ENCODE data around the gene SORBS1.

- no peak for TF ChIP-seq CTCF (IDR thresholded peaks at IDR 0.05)
- TF ChIP-seq POLR2A (IDR thresholded peaks at IDR 0.05) = no peak
Observed at GRCh38 chr10:95394161-95394880, 166.8 kb downstream of the SORBS1 start.
